ENCODE results near the gene PLOD2.

- TF ChIP-seq, protein P1, sequence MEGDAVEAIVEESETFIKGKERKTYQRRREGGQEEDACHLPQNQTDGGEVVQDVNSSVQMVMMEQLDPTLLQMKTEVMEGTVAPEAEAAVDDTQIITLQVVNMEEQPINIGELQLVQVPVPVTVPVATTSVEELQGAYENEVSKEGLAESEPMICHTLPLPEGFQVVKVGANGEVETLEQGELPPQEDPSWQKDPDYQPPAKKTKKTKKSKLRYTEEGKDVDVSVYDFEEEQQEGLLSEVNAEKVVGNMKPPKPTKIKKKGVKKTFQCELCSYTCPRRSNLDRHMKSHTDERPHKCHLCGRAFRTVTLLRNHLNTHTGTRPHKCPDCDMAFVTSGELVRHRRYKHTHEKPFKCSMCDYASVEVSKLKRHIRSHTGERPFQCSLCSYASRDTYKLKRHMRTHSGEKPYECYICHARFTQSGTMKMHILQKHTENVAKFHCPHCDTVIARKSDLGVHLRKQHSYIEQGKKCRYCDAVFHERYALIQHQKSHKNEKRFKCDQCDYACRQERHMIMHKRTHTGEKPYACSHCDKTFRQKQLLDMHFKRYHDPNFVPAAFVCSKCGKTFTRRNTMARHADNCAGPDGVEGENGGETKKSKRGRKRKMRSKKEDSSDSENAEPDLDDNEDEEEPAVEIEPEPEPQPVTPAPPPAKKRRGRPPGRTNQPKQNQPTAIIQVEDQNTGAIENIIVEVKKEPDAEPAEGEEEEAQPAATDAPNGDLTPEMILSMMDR (IDR thresholded peaks at IDR 0.05) = no peak
- TF ChIP-seq EZH2phosphoT487 (IDR thresholded peaks at IDR 0.05) = no peak
- TF ChIP-seq EZH2 (IDR thresholded peaks at IDR 0.05) = no peak
Measured at GRCh38 chr3:146036281-146036680, 124.7 kb downstream of the PLOD2 start.
